Measurements from ENCODE around the gene ZMYM1. TPM values are rescaled to one million over a fixed set of nuclear protein-coding genes. Genes with fewer than 3 reads are reported as not detected.

The ZMYM1 gene
- total and polyA plus RNA-seq, 8 donors: 16.1 to 29.8 (median 24.7) TPM

DNA sequence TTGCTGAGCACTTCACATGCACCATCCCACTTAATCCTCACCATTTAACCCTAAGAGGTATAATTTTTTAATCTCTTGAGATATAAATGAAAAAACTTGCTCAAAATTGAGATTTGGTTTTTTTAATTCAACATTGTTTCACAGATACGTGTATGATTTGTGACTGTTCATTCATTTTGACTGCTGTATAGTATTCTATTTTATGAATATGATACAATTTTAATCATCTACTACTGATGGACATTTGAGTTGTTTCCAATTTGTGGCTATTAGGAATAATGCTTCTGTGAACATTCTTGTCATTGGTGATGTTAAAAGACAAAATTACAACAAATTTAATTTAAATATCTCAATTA is 46.8 kb upstream of the ZMYM1 start:
- H3K9me3 ChIP-seq: peaks cover 0 to 15% of the 10 kb centered on the region in 2 donors
- no peaks in the 10 kb centered on the region for H3K27me3 ChIP-seq
- peak overlapping the region in 1 of 2 donors; percentile 89 for H3K27ac ChIP-seq
- DNase-seq: no peak
- intact Hi-C loops (cut with DNase I): no loop called here
- peaks cover 0 to 4% of the 10 kb centered on the region in 2 donors for H3K36me3 ChIP-seq
- H3K4me1 ChIP-seq: peaks cover 12 to 22% of the 10 kb centered on the region in 2 donors
- ATAC-seq: no peak
- TF ChIP-seq, protein P1, sequence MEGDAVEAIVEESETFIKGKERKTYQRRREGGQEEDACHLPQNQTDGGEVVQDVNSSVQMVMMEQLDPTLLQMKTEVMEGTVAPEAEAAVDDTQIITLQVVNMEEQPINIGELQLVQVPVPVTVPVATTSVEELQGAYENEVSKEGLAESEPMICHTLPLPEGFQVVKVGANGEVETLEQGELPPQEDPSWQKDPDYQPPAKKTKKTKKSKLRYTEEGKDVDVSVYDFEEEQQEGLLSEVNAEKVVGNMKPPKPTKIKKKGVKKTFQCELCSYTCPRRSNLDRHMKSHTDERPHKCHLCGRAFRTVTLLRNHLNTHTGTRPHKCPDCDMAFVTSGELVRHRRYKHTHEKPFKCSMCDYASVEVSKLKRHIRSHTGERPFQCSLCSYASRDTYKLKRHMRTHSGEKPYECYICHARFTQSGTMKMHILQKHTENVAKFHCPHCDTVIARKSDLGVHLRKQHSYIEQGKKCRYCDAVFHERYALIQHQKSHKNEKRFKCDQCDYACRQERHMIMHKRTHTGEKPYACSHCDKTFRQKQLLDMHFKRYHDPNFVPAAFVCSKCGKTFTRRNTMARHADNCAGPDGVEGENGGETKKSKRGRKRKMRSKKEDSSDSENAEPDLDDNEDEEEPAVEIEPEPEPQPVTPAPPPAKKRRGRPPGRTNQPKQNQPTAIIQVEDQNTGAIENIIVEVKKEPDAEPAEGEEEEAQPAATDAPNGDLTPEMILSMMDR (IDR thresholded peaks at IDR 0.05): no peak
- peak overlapping the region; percentile 73 to 77 for H3K4me3 ChIP-seq

DNA sequence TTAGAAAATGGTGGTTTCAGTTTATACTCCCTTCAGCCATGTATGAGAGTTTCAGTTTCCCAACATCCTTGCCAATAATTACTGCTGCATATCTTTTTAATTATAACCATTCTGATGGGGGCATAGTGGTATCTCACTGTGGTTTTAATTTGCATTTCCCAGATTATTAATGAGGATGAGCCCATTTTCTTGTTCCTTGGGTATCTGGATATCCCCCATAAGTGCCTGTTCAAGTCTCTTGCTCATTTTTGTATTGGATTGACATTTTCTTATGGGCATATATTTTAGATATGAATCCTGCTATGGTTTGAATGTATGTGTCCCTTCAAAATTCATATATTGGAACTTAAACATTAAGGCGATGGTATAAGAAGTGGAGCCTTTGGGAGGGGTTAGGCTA is 45.8 kb upstream of the ZMYM1 start:
- Histone ChIP-seq H3K4me3 (no peak overlapping the region), H3K27ac (no peak overlapping the region), H3K27me3 (no peaks in the 10 kb centered on the region), H3K36me3 (no peaks in the 10 kb centered on the region), H3K9me3 (peaks cover 0 to 15% of the 10 kb centered on the region in 2 donors), H3K4me1 (peaks cover 12 to 22% of the 10 kb centered on the region in 2 donors)
- DNase-seq (no peak), ATAC-seq (no peak)
- TF ChIP-seq, protein P1 (IDR thresholded peaks at IDR 0.05): no peak
- intact Hi-C loops (cut with DNase I): no loop called here

DNA sequence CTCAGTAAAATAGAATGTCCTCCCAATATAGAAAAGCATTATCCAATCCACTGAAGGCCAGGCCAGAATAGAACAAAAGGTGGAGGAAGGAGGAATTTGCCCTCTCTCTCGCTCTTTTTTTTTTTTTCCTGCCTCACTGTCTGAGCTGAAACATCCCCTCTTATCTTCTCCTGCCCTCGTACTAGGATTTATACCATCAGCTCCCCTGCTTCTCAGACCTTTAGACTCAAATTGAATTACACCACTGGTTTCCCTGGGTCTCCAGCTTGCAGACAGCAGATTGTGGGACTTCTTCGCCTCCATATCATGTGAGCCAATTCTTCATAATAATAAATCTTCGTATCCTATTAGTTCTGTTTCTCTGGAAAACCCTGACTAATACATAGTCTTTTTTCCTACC is 42.6 kb upstream of the ZMYM1 start:
- ATAC-seq: no peak
- TF ChIP-seq, protein P1 (IDR thresholded peaks at IDR 0.05): no peak
- Histone ChIP-seq H3K4me3 (no peak overlapping the region), H3K27me3 (no peaks in the 10 kb centered on the region), H3K4me1 (no peaks in the 10 kb centered on the region), H3K27ac (no peak overlapping the region), H3K36me3 (no peaks in the 10 kb centered on the region), H3K9me3 (peaks cover 0 to 15% of the 10 kb centered on the region in 2 donors)
- intact Hi-C loops (cut with DNase I): no loop called here
- DNase-seq: no peak

DNA sequence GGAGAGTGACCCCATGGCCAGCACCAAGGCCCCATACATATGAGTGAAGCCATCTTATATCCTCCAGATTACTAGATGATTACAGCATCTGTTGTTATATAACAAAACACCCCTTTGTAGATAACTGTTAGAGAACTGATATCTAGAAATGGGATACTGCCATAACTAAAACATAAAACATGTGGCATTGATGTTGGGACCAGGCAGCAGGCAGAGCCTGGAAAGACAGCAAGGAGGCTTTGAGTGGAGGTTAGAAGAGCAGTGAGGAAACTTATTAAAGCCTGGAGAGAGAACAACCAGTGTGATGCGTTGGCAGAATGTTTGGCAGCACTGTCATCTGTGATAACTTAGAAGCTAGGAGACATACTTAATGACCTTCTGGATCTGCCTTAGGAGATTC is 42.0 kb upstream of the ZMYM1 start:
- no peak for DNase-seq
- no peak for ATAC-seq
- H3K27ac ChIP-seq: no peak overlapping the region
- H3K4me1 ChIP-seq: no peaks in the 10 kb centered on the region
- TF ChIP-seq, protein P1 (IDR thresholded peaks at IDR 0.05): no peak
- no peak overlapping the region for H3K4me3 ChIP-seq
- H3K36me3 ChIP-seq: no peaks in the 10 kb centered on the region
- intact Hi-C loops (cut with DNase I): no loop called here
- peaks cover 0 to 14% of the 10 kb centered on the region in 2 donors for H3K9me3 ChIP-seq
- H3K27me3 ChIP-seq: no peaks in the 10 kb centered on the region

DNA sequence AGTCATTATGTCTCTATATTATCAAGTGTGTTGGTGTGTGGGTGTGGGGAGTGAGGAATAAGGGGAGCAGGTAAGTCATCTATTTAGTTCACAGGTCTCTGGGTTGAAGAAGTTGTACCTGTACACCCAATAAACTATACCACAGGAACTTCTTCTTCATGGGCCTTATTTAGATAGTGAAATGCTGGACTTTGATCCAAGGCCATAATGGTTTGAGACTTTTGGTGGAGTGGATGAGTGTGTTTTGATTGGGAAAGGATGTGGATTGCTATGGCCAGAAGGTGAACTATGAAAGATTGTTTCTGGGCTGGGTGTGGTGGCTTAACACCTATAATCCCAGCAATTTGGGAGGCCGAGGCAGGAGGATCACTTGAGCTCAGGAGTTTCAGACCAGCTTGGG is 40.5 kb upstream of the ZMYM1 start:
- intact Hi-C loops (cut with DNase I): no loop called here
- Histone ChIP-seq H3K4me3 (no peak overlapping the region), H3K27me3 (no peaks in the 10 kb centered on the region), H3K36me3 (no peaks in the 10 kb centered on the region), H3K4me1 (no peaks in the 10 kb centered on the region), H3K27ac (no peak overlapping the region), H3K9me3 (peaks cover 0 to under 1% of the 10 kb centered on the region in 2 donors)
- no peak for DNase-seq
- no peak for ATAC-seq
- TF ChIP-seq, protein P1 (IDR thresholded peaks at IDR 0.05): no peak

All from left lung (tissue), 10 donors.